22Rv1 (cell line): ENCODE results near the gene PERM1.

Experiments used
- H3K27ac ChIP-seq: fragments of 450-650 bp; 2 replicates; pipeline ENCODE4 v1.5.1; 2017
- ZFX ChIP-seq: fragments of 450-650 bp; IDR thresholded peaks from 2 replicates; pipeline ENCODE4 v1.6.1; 2017; ENCODE audit warnings: antibody characterized with exemption, borderline replicate concordance
- TF ChIP-seq, protein P1 (sequence below): fragments of 450-650 bp; IDR thresholded peaks from 2 replicates; pipeline ENCODE4 v1.5.1; 2017; ENCODE audit warnings: mild to moderate bottlenecking

PERM1 gene

DNA sequence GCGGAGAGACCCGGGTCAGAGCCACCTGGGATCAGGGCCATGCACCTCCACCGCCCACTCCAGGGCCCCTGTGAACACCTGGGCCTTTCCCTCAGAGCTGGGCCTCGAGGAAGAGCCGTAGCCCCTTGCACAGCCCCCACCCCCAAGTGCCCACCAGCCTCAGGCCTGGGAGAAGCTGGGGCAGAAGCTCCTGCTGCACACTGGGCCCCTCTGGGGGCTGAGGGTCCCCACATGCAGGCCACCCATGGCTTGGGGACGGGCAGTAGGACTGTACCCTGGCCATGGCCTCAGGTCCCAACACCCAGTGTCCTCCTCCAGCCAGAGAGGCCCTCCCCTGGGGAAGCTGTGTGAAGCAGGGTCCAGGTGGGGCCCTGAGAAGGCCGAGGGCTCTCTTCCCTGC lies 29.3 kb downstream of the PERM1 start:
- TF ChIP-seq ZFX = no peak
- TF ChIP-seq, protein P1, sequence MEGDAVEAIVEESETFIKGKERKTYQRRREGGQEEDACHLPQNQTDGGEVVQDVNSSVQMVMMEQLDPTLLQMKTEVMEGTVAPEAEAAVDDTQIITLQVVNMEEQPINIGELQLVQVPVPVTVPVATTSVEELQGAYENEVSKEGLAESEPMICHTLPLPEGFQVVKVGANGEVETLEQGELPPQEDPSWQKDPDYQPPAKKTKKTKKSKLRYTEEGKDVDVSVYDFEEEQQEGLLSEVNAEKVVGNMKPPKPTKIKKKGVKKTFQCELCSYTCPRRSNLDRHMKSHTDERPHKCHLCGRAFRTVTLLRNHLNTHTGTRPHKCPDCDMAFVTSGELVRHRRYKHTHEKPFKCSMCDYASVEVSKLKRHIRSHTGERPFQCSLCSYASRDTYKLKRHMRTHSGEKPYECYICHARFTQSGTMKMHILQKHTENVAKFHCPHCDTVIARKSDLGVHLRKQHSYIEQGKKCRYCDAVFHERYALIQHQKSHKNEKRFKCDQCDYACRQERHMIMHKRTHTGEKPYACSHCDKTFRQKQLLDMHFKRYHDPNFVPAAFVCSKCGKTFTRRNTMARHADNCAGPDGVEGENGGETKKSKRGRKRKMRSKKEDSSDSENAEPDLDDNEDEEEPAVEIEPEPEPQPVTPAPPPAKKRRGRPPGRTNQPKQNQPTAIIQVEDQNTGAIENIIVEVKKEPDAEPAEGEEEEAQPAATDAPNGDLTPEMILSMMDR = no peak
- H3K27ac ChIP-seq = no peak overlapping the region

DNA sequence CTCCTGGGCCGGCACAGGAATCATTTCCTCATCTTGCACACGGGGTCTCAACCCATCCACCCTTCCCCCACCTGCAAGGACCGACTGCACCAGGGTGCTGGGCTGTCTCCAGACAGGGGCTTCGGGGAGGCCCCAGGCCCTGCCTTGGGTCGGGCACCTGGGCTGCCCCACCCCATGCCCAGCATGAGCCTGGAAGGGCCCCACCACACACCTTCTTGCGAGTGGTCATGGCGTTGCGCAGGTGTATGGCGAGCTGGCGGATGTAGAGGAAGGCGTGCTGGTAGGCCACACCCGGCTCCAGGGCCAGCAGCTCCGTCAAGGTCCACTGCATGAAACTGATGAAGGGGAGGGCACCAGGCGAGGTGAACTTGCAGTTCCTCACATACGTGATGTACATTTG lies 29.7 kb downstream of the PERM1 start:
- H3K27ac ChIP-seq = no peak overlapping the region
- TF ChIP-seq, protein P1 = no peak
- TF ChIP-seq ZFX = no peak

DNA sequence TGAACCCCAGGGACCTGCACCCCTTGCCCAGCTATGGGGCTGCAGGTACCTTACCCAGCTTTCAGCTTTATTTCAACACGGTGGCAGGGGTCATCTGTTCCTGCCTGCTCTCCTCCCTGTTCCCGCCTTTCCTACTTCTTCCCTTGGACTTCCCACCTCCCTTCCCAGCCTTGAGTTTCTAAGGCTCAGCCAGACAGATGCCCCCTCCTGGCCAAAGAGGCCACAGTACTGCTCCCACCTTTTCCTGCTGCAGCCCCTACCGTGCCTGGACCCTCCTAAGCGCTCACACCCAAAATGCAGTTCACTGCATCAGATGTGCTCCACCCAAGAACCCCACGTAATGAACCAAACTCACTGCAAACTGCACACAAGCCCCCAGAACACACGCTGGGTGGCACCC lies 30.5 kb downstream of the PERM1 start:
- TF ChIP-seq, protein P1 = 0 out of 2 replicates have a peak, but pooled peaks have one; percentile 7
- TF ChIP-seq ZFX = no peak
- H3K27ac ChIP-seq = no peak overlapping the region

DNA sequence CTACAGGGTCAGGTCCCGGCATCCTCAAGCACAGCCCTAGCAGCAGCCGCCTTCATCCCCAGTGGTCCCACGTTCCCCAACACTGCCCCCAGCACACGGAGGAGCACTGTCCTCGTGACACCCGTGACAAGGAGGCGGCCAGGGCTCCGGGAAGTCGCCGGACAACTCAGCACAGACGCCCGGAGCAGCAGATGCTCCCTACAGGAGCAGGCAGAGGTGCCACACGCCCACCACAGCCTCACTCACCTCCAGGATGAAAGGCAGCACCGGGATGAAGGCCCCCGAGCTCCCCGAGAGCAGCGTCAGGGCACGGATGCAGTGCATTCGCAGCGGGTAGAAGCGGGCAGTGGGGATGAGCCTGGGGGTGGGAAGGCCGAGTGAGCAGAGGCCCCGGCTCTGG lies 31.0 kb downstream of the PERM1 start:
- no peak overlapping the region for H3K27ac ChIP-seq
- TF ChIP-seq, protein P1 = no peak
- TF ChIP-seq ZFX = no peak

DNA sequence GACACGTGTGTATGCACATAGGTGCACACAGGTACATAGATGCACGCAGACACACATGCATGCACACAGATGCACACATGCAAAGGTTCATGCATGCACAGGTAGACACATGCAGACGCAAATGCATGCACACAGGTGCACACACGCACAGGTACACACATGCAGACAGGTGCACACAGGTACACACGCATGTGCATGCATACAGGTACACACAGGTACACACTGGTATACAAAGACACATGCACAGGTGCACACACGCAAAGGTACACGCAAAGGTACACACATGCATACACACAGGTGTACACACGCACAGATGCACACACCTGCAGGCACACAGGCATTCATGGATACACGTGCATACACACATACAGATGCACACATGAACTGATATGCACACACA lies 31.6 kb downstream of the PERM1 start:
- H3K27ac ChIP-seq = no peak overlapping the region
- TF ChIP-seq ZFX = no peak
- TF ChIP-seq, protein P1 = no peak

DNA sequence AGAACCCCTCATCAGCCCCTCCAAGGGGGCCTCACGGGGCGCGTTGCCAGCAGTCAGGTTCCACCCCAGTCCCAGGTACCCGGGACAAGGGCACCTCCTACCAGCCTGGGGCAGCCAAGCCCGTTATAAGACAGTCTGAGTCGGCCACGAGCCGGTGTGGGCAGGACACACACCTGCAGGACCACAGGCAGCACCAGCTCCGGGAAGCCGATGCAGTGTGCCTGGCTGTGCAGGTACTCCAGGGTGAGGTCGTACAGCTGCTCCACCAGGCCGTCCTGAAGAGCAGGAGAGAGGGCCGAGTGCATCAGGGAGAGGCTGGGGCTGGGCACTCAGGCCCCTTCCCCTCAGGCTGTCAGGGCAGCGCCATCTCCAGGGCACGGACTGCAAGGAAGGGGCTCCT lies 33.9 kb downstream of the PERM1 start:
- H3K27ac ChIP-seq = no peak overlapping the region

GRCh38 chr1:946811-947210 lies 35.1 kb downstream of the PERM1 start:
- peak overlapping the region; percentile 89 for H3K27ac ChIP-seq

More for the DNA sequence above, 33.9 kb downstream of the PERM1 start:
- TF ChIP-seq, protein P1 = no peak
- no peak for TF ChIP-seq ZFX
